H9 (cell line): ENCODE measurements around the gene SCIN. TPM values are rescaled to one million over a fixed set of nuclear protein-coding genes. Genes with fewer than 3 reads are reported as not detected.

Experiments
- DNase-seq: peaks from one replicate; pipeline ENCODE4 v3.0.0-alpha.2; 2017
- H2AFZ ChIP-seq: one replicate; pipeline ENCODE4 v1.6.1; 2013; ENCODE audit warnings: mild to moderate bottlenecking, low read length, control low read depth, moderate library complexity
- H2AK5ac ChIP-seq: 2 replicates; pipeline ENCODE4 v1.6.1; 2013; ENCODE audit warnings: low read length, control low read depth, mixed read lengths; ENCODE audit not compliant: insufficient read length
- H2BK120ac ChIP-seq: one replicate; pipeline ENCODE4 v1.6.1; 2013; ENCODE audit warnings: low read depth, mild to moderate bottlenecking, low read length, control low read depth, inconsistent platforms; ENCODE audit not compliant: poor library complexity, severe bottlenecking
- H2BK12ac ChIP-seq: 2 replicates; pipeline ENCODE4 v1.6.1; 2013; ENCODE audit warnings: low read length, control low read depth, mixed read lengths, low read depth; ENCODE audit not compliant: insufficient read length
- H2BK15ac ChIP-seq: 2 replicates; pipeline ENCODE4 v1.6.1; 2013; ENCODE audit warnings: low read depth, low read length, control low read depth
- H2BK20ac ChIP-seq: one replicate; pipeline ENCODE4 v1.6.1; 2013; ENCODE audit warnings: low read depth, mild to moderate bottlenecking, low read length, control low read depth, inconsistent platforms; ENCODE audit not compliant: poor library complexity, severe bottlenecking
- H2BK5ac ChIP-seq: 2 replicates; pipeline ENCODE4 v1.6.1; 2013; ENCODE audit warnings: low read length, control low read depth, mixed read lengths; ENCODE audit not compliant: insufficient read length
- H3K14ac ChIP-seq: 2 replicates; pipeline ENCODE4 v1.6.1; 2013; ENCODE audit warnings: low read length, control low read depth; ENCODE audit not compliant: insufficient read depth
- H3K18ac ChIP-seq: 2 replicates; pipeline ENCODE4 v1.6.1; 2013; ENCODE audit warnings: low read depth, mild to moderate bottlenecking, mixed read lengths, low read length, control low read depth; ENCODE audit not compliant: insufficient read length
- H3K23ac ChIP-seq: 2 replicates; pipeline ENCODE4 v1.6.1; 2013; ENCODE audit warnings: low read length, control low read depth, mixed read lengths, low read depth; ENCODE audit not compliant: insufficient read length
- H3K23me2 ChIP-seq: 2 replicates; pipeline ENCODE4 v1.6.1; 2013; ENCODE audit warnings: low read depth, mild to moderate bottlenecking, mixed read lengths, low read length, control low read depth; ENCODE audit not compliant: insufficient read length, poor library complexity, severe bottlenecking
- H3K27ac ChIP-seq: 2 replicates; pipeline ENCODE4 v1.5.1; 2013; ENCODE audit warnings: low read length, control low read depth, mixed read lengths, low read depth; ENCODE audit not compliant: insufficient read length
- H3K27me3 ChIP-seq: 2 replicates; pipeline ENCODE4 v1.6.1; 2013; ENCODE audit warnings: low read length, control low read depth, inconsistent platforms; ENCODE audit not compliant: insufficient read depth
- H3K4ac ChIP-seq: 2 replicates; pipeline ENCODE4 v1.6.1; 2013; ENCODE audit warnings: low read depth, mild to moderate bottlenecking, control low read depth, inconsistent platforms, low read length, moderate library complexity
- H3K4me1 ChIP-seq: 2 replicates; pipeline ENCODE4 v1.6.1; 2013; ENCODE audit warnings: low read length, control low read depth, inconsistent platforms; ENCODE audit not compliant: insufficient read depth
- H3K4me2 ChIP-seq: 2 replicates; pipeline ENCODE4 v1.6.1; 2013; ENCODE audit warnings: low read length, control low read depth, mixed read lengths; ENCODE audit not compliant: insufficient read length, insufficient read depth
- H3K56ac ChIP-seq: 2 replicates; pipeline ENCODE4 v1.6.1; 2013; ENCODE audit warnings: low read depth, mild to moderate bottlenecking, mixed read lengths, low read length, control low read depth; ENCODE audit not compliant: insufficient read length
- H3K79me1 ChIP-seq: 2 replicates; pipeline ENCODE4 v1.6.1; 2013; ENCODE audit warnings: low read depth, mild to moderate bottlenecking, moderate library complexity, low read length, control low read depth, inconsistent platforms; ENCODE audit not compliant: insufficient read depth, poor library complexity, severe bottlenecking
- H3K79me2 ChIP-seq: 2 replicates; pipeline ENCODE4 v1.6.1; 2013; ENCODE audit warnings: low read length, control low read depth, inconsistent platforms; ENCODE audit not compliant: insufficient read depth
- H3K9ac ChIP-seq: 2 replicates; pipeline ENCODE4 v1.6.1; 2013; ENCODE audit warnings: low read length, control low read depth, mixed read lengths; ENCODE audit not compliant: insufficient read length; ENCODE audit errors: extremely low read depth
- H3K9me3 ChIP-seq: one replicate; pipeline ENCODE4 v1.6.1; 2013; ENCODE audit warnings: low read depth, low read length, inconsistent platforms; ENCODE audit not compliant: control insufficient read depth
- H3T11ph ChIP-seq: one replicate; pipeline ENCODE4 v1.6.1; 2013; ENCODE audit warnings: mild to moderate bottlenecking, low read length, control low read depth, inconsistent platforms
- H4K20me1 ChIP-seq: one replicate; pipeline ENCODE4 v1.6.1; 2013; ENCODE audit not compliant: control insufficient read depth, insufficient read length, insufficient read depth
- H4K5ac ChIP-seq: 2 replicates; pipeline ENCODE4 v1.6.1; 2013; ENCODE audit warnings: low read depth, mild to moderate bottlenecking, mixed read lengths, low read length, control low read depth; ENCODE audit not compliant: insufficient read length
- H4K8ac ChIP-seq: replicated peaks from 2 replicates; pipeline ENCODE4 v1.6.1; 2013; ENCODE audit warnings: low read length, control low read depth, mixed read lengths, low read depth; ENCODE audit not compliant: insufficient read length
- H4K91ac ChIP-seq: 2 replicates; pipeline ENCODE4 v1.6.1; 2013; ENCODE audit warnings: low read depth, mild to moderate bottlenecking, moderate library complexity, mixed read lengths, low read length, control low read depth; ENCODE audit not compliant: insufficient read length
- H3K27ac Mint-ChIP-seq, 3 experiments: 2 replicates in 2 of 3; 3 replicates in 1 of 3; pipeline ENCODE4 v1.8.0; 2020 to 2021; ENCODE audit warnings: mixed read lengths in 3 of 3, mild to moderate bottlenecking in 1 of 3, moderate library complexity in 1 of 3
- H3K27me3 Mint-ChIP-seq: 2 replicates; pipeline ENCODE4 v1.8.0; 2021; ENCODE audit warnings: low read depth, mild to moderate bottlenecking, moderate library complexity, mixed read lengths
- H3K36me3 Mint-ChIP-seq, 3 experiments: 2 replicates in 2 of 3; 3 replicates in 1 of 3; pipeline ENCODE4 v1.8.0; 2020 to 2021; ENCODE audit warnings: low read depth in 3 of 3, mixed read lengths in 3 of 3; ENCODE audit not compliant: insufficient read depth in 1 of 3
- H3K4me1 Mint-ChIP-seq, 2 experiments: 2 replicates each; pipeline ENCODE4 v1.8.0; 2020; ENCODE audit warnings: mixed read lengths in 2 of 2
- H3K4me3 Mint-ChIP-seq, 2 experiments: 2 replicates in 1 of 2; 3 replicates in 1 of 2; pipeline ENCODE4 v1.8.0; 2020 to 2021; ENCODE audit warnings: mild to moderate bottlenecking in 2 of 2, mixed read lengths in 2 of 2, moderate library complexity in 1 of 2
- H3K9me3 Mint-ChIP-seq, 2 experiments: 2 replicates in 1 of 2; 3 replicates in 1 of 2; pipeline ENCODE4 v1.8.0; 2020; ENCODE audit warnings: mild to moderate bottlenecking in 2 of 2, mixed read lengths in 2 of 2, moderate library complexity in 1 of 2
- WGBS: extraction: QIAGEN DNeasy Blood & Tissue Kit; methylation state at CpG from one replicate; pipeline ENCODE4 v1.1.7; 2013; ENCODE audit warnings: missing lambda C conversion rate, low lambda C conversion rate, mixed read lengths; ENCODE audit not compliant: insufficient read length; ENCODE audit errors: extremely low coverage; 5-methylcytosine and 5-hydroxymethylcytosine counted together
- total RNA-seq: library from RNA; stranded (reverse); gene quantifications from 2 replicates; pipeline ENCODE4 v1.2.1, GENCODE V29; 2021
- TF ChIP-seq, protein P1 (sequence below): fragments of 200-600 bp; sonication (generic); conservative IDR thresholded peaks from 3 replicates; pipeline ENCODE4 v1.8.0; 2021; ENCODE audit warnings: antibody characterized with exemption, mild to moderate bottlenecking

Gene SCIN
- total RNA-seq, 1 experiment from 2014 or later: 0.44 TPM

DNA sequence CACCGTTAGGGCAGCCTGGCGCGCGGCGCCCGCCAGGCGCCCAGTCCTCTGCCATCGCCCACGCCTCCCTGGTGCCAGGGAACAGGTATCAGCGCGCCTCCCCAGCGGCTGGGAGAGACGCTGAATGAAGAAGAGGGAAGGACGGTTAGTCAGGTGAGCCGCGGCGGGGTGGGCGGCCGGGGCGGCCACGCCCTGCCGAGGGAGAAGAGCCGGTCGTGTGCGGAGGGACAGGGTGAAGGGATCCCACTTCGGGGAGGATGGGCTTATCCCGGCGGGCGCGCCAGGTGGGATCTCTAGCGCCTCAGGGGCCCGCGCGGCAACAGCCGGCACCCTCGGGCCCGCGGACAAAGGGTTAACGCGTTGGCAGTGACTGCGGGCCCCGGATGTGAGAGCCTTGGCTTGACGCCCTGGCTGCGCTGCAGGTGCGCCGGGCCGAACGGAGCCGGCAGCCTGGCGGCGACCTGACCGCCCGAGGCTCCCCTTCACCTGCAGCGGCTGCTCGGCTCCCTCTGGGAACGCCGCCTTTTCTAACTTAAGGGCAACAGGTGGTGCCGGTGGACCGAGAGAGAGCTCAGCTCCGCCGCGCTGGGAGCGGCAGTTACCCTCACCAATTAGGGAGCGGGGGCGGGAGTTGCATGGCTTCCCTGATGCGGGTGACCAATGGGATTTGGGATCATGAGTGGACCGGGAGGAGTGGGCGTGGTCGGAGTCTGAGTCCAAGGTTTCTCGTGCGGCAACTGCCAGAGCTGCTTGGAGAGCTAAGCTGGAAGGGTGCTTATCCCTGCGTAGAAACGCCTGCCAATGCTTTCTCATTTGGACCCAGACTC, 116.6 kb downstream of the SCIN start, which contains the start of gene ARL4A:
Gene ARL4A (plus strand): TSS at position 743 of the 827 bp plus-strand sequence. CDS start 622 bp downstream, outside the sequence.
- Histone ChIP-seq H3K23me2 (peaks cover 6% of the 10 kb centered on the region), H3K18ac (peak within 1 kb of the TSS; percentile 80), H2BK5ac (no peak within 1 kb of the TSS), H3K79me1 (no peaks in the 10 kb centered on the region), H3K27me3 (no peaks in the 10 kb centered on the region), H2AK5ac (no peak within 1 kb of the TSS), H3K27ac (no peak within 1 kb of the TSS), H3K14ac (peak within 1 kb of the TSS; percentile 90), H2BK20ac (no peak within 1 kb of the TSS), H3K9ac (peak within 1 kb of the TSS; percentile 83), H3K23ac (no peak within 1 kb of the TSS), H4K20me1 (no peaks in the 10 kb centered on the region), H4K91ac (no peak within 1 kb of the TSS), H3K79me2 (peaks cover 15% of the 10 kb centered on the region; the same call in 1 of the 2 replicates), H4K8ac (no peak within 1 kb of the TSS), H3K56ac (no peak within 1 kb of the TSS), H2BK120ac (no peak within 1 kb of the TSS), H3T11ph (no peak within 1 kb of the TSS), H3K4me2 (peak within 1 kb of the TSS; percentile 96), H2BK12ac (no peak within 1 kb of the TSS), H3K4me1 (no peaks in the 10 kb centered on the region; the same call in 1 of the 2 replicates), H3K4ac (no peak within 1 kb of the TSS; the same call in 1 of the 2 replicates), H3K9me3 (no peaks in the 10 kb centered on the region), H2BK15ac (no peak within 1 kb of the TSS), H2AFZ (no peak within 1 kb of the TSS), H4K5ac (no peak within 1 kb of the TSS)
- Mint-ChIP-seq H3K4me3 (peak within 1 kb of the TSS; percentile 83 to 97), H3K27me3 (no peaks in the 10 kb centered on the region), H3K36me3 (peaks cover 0 to 9% (median 4%) of the 10 kb centered on the region in 3 experiments; a peak in 5 of 7 replicates), H3K4me1 (peaks cover 34 to 43% of the 10 kb centered on the region in 2 experiments), H3K27ac (peak within 1 kb of the TSS; percentile 92 to 97 (median 97)), H3K9me3 (no peaks in the 10 kb centered on the region)
- no CpG with 5 or more reads among the region's 73 CpGs for WGBS
- peak; percentile 98 for DNase-seq
- TF ChIP-seq, protein P1, sequence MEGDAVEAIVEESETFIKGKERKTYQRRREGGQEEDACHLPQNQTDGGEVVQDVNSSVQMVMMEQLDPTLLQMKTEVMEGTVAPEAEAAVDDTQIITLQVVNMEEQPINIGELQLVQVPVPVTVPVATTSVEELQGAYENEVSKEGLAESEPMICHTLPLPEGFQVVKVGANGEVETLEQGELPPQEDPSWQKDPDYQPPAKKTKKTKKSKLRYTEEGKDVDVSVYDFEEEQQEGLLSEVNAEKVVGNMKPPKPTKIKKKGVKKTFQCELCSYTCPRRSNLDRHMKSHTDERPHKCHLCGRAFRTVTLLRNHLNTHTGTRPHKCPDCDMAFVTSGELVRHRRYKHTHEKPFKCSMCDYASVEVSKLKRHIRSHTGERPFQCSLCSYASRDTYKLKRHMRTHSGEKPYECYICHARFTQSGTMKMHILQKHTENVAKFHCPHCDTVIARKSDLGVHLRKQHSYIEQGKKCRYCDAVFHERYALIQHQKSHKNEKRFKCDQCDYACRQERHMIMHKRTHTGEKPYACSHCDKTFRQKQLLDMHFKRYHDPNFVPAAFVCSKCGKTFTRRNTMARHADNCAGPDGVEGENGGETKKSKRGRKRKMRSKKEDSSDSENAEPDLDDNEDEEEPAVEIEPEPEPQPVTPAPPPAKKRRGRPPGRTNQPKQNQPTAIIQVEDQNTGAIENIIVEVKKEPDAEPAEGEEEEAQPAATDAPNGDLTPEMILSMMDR: peak; percentile 48
